ENCODE measurements around the gene CRAT. TPM values are rescaled to one million over a fixed set of nuclear protein-coding genes. Genes with fewer than 3 reads are reported as not detected.

CRAT gene
- total RNA-seq, 4 donors from 2014 or later = 50.3 to 220 (median 146) TPM

- Histone ChIP-seq H3K4me1 (peaks cover 0 to 20% (median 6%) of the 10 kb centered on the region in 4 donors), H3K27ac (no peak overlapping the region), H3K9me3 (no peaks in the 10 kb centered on the region), H3K27me3 (no peaks in the 10 kb centered on the region), H3K4me3 (no peak overlapping the region), H3K36me3 (peaks cover 0 to 35% (median 0%) of the 10 kb centered on the region in 3 donors)
- TF ChIP-seq POLR2A (IDR thresholded peaks at IDR 0.05) = no peak
- no peak for TF ChIP-seq CTCF (IDR thresholded peaks at IDR 0.05)
- DNase-seq = no peak
These were observed 4.5 kb downstream of the CRAT start for GRCh38 chr9:129105857-129106694.

GRCh38 chr9:129104051-129104450, 6.5 kb downstream of the CRAT start:
- no peak for DNase-seq
- Histone ChIP-seq H3K27ac (no peak overlapping the region), H3K4me3 (no peak overlapping the region), H3K9me3 (no peaks in the 10 kb centered on the region), H3K4me1 (peaks cover 0 to 10% (median 4%) of the 10 kb centered on the region in 4 donors), H3K27me3 (no peaks in the 10 kb centered on the region), H3K36me3 (peaks cover 0 to 48% (median 0%) of the 10 kb centered on the region in 3 donors)
- no peak for TF ChIP-seq CTCF (IDR thresholded peaks at IDR 0.05)
- TF ChIP-seq POLR2A (IDR thresholded peaks at IDR 0.05) = no peak

- TF ChIP-seq CTCF (IDR thresholded peaks at IDR 0.05) = no peak
- Histone ChIP-seq H3K36me3 (peaks cover 0 to 50% (median 0%) of the 10 kb centered on the region in 3 donors), H3K4me3 (no peak overlapping the region), H3K27me3 (no peaks in the 10 kb centered on the region), H3K9me3 (no peaks in the 10 kb centered on the region), H3K27ac (no peak overlapping the region), H3K4me1 (peaks cover 0 to 6% (median 0%) of the 10 kb centered on the region in 4 donors)
- DNase-seq = no peak
These were observed 7.0 kb downstream of the CRAT start for GRCh38 chr9:129103595-129103965.

- H3K27me3 ChIP-seq = no peaks in the 10 kb centered on the region
- no peak overlapping the region for H3K4me3 ChIP-seq
- peak in 2 of 3 donors; percentile 60 to 65 for DNase-seq
- H3K36me3 ChIP-seq = peaks cover 0 to 55% (median 0%) of the 10 kb centered on the region in 3 donors
- no peak overlapping the region for H3K27ac ChIP-seq
- TF ChIP-seq POLR2A (IDR thresholded peaks at IDR 0.05) (no peak), CTCF (IDR thresholded peaks at IDR 0.05) (peak in 4 of 6 experiments; percentile 39 to 57 (median 52))
- no peaks in the 10 kb centered on the region for H3K4me1 ChIP-seq
- H3K9me3 ChIP-seq = no peaks in the 10 kb centered on the region
These were observed 7.6 kb downstream of the CRAT start for GRCh38 chr9:129102791-129103594.

- no peak for DNase-seq
- peaks cover 0 to 55% (median 0%) of the 10 kb centered on the region in 3 donors for H3K36me3 ChIP-seq
- H3K27me3 ChIP-seq = no peaks in the 10 kb centered on the region
- no peak overlapping the region for H3K4me3 ChIP-seq
- no peaks in the 10 kb centered on the region for H3K9me3 ChIP-seq
- TF ChIP-seq CTCF (IDR thresholded peaks at IDR 0.05) (no peak), POLR2A (IDR thresholded peaks at IDR 0.05) (no peak)
- no peak overlapping the region for H3K27ac ChIP-seq
- H3K4me1 ChIP-seq = no peaks in the 10 kb centered on the region
These were observed 8.5 kb downstream of the CRAT start for GRCh38 chr9:129102095-129102525.

Measured in Peyer's patch (tissue), 4 donors.